HCT116 (cell line): ENCODE measurements around the gene AMDHD2. TPM values are rescaled to one million over a fixed set of nuclear protein-coding genes. Genes with fewer than 3 reads are reported as not detected.

Experiments used
- ATAC-seq: fragments of 200-7000 bp; cut with Tn5 transposase; 2 replicates; pipeline ENCODE4 v1.9.1; 2020; ENCODE audit warnings: mild to moderate bottlenecking, moderate library complexity
- BruUV-seq: library from RNA; stranded (reverse); fragments of 400-500 nt; replicated peaks from 2 replicates; lab custom pipeline; 2021; lab: Mats Ljungman, UMichigan
- CTCF ChIA-PET: fragments of 300-600 bp; sonication (Branson Sonifier 250); formaldehyde crosslinking; loops from one replicate; lab custom pipeline; 2021; ENCODE audit warnings: antibody characterized with exemption; lab: Charles Lee
- POLR2A ChIA-PET: fragments of 300-600, 350-600 bp; sonication (Branson Sonifier 250); formaldehyde crosslinking; loops from one replicate; lab custom pipeline; 2021; ENCODE audit warnings: antibody characterized with exemption; lab: Charles Lee
- RAD21 ChIA-PET, 2 experiments: fragments of 300-600 bp; sonication (Branson Sonifier 250); formaldehyde crosslinking; loops; one replicate each; lab custom pipeline; 2023; ENCODE audit warnings: low total read pairs in 2 of 2; ENCODE audit not compliant: uncharacterized antibody in 2 of 2, unreplicated experiment in 2 of 2, low non-redundant PET in 1 of 2; lab: Charles Lee
- DNase-seq: peaks from one replicate; pipeline ENCODE4 v3.0.0-alpha.2; 2010; ENCODE audit warnings: low read depth, low spot score
- H2AFZ ChIP-seq: fragments of 200-600 bp; shearing (Covaris generic), sonication (generic); 2 replicates; pipeline ENCODE4 v1.6.1; 2017; ENCODE audit warnings: low read depth, mixed run types, mixed read lengths, antibody characterized with exemption, low read length; ENCODE audit not compliant: poor library complexity, severe bottlenecking
- H3K27ac ChIP-seq: 2 replicates; pipeline ENCODE4 v1.5.1; 2012; ENCODE audit warnings: low read depth, low read length
- H3K27me3 ChIP-seq: fragments of 200-600 bp; sonication (generic); 2 replicates; pipeline ENCODE4 v1.6.1; 2016; ENCODE audit warnings: mixed run types, low read length, mixed read lengths; ENCODE audit not compliant: insufficient read depth
- H3K36me3 ChIP-seq, 2 experiments: fragments of 200-500 bp in 1 of 2; fragments of 200-600 bp in 1 of 2; sonication (Bioruptor generic) in 1 of 2; sonication (generic) in 1 of 2; 2 replicates each; pipeline versions ENCODE4 v1.5.1 to v1.6.1; 2014 to 2016; ENCODE audit warnings: low read length in 2 of 2, inconsistent platforms in 1 of 2, mixed read lengths in 1 of 2, mixed run types in 1 of 2; ENCODE audit not compliant: insufficient read depth in 2 of 2, control insufficient read depth in 1 of 2
- H3K4me1 ChIP-seq, 2 experiments: fragments of 200-600 bp in 1 of 2; sonication (generic) in 1 of 2; 2 replicates each; pipeline versions ENCODE4 v1.5.1 to v1.6.1; 2012 to 2017; ENCODE audit warnings: low read length in 2 of 2, inconsistent platforms in 1 of 2, mild to moderate bottlenecking in 1 of 2, mixed read lengths in 1 of 2, mixed run types in 1 of 2, moderate library complexity in 1 of 2; ENCODE audit not compliant: insufficient read depth in 2 of 2, control insufficient read depth in 1 of 2
- H3K4me2 ChIP-seq: fragments of 200-600 bp; sonication (generic); 2 replicates; pipeline ENCODE4 v1.6.1; 2017; ENCODE audit warnings: mixed run types, low read length, mixed read lengths
- H3K4me3 ChIP-seq, 2 experiments: fragments of 200-600 bp in 1 of 2; sonication (generic) in 1 of 2; replicated peaks in 1 of 2; 2 replicates each; pipeline ENCODE4 v1.5.1; 2011 to 2016; ENCODE audit warnings: low read length in 2 of 2, control low read depth in 1 of 2, low read depth in 1 of 2, mild to moderate bottlenecking in 1 of 2, mixed read lengths in 1 of 2, mixed run types in 1 of 2
- H3K79me2 ChIP-seq: fragments of 200-600 bp; sonication (generic); 2 replicates; pipeline ENCODE4 v1.6.1; 2017; ENCODE audit warnings: mild to moderate bottlenecking, mixed run types, low read length, moderate library complexity, mixed read lengths; ENCODE audit not compliant: insufficient read depth
- H3K9ac ChIP-seq: fragments of 200-600 bp; sonication (generic); 2 replicates; pipeline ENCODE4 v1.6.1; 2016; ENCODE audit warnings: low read length, mixed read lengths
- H3K9me2 ChIP-seq: fragments of 200-600 bp; sonication (generic), shearing (Covaris generic); 2 replicates; pipeline ENCODE4 v1.6.1; 2017; ENCODE audit warnings: mixed run types, mild to moderate bottlenecking, moderate library complexity; ENCODE audit not compliant: insufficient read depth
- H3K9me3 ChIP-seq, 2 experiments: fragments of 200-500 bp in 1 of 2; fragments of 200-600 bp in 1 of 2; sonication (Bioruptor generic) in 1 of 2; sonication (generic) in 1 of 2; 2 replicates each; pipeline ENCODE4 v1.6.1; 2014 to 2017; ENCODE audit warnings: low read length in 2 of 2, mixed read lengths in 2 of 2, inconsistent platforms in 1 of 2, low read depth in 1 of 2, mild to moderate bottlenecking in 1 of 2, mixed run types in 1 of 2, moderate library complexity in 1 of 2; ENCODE audit not compliant: control insufficient read depth in 1 of 2, insufficient read depth in 1 of 2
- H4K20me1 ChIP-seq: fragments of 200-600 bp; sonication (generic), shearing (Covaris generic); 2 replicates; pipeline ENCODE4 v1.6.1; 2017; ENCODE audit warnings: mixed run types, mild to moderate bottlenecking, moderate library complexity; ENCODE audit not compliant: insufficient read depth
- CBX3 ChIP-seq: IDR thresholded peaks from 2 replicates; pipeline ENCODE4 v1.6.1; 2012; ENCODE audit warnings: low read depth
- CTCF ChIP-seq, 3 experiments: fragments of 200-600 bp in 1 of 3; sonication (generic) in 1 of 3; IDR thresholded peaks in 2 of 3; conservative IDR thresholded peaks in 1 of 3; 2 replicates each; pipeline ENCODE4 v1.5.1; 2012 to 2017; ENCODE audit warnings: low read depth in 2 of 3, low read length in 2 of 3, antibody characterized with exemption in 1 of 3, borderline replicate concordance in 1 of 3, control low read depth in 1 of 3, mild to moderate bottlenecking in 1 of 3, mixed read lengths in 1 of 3, mixed run types in 1 of 3, moderate library complexity in 1 of 3; ENCODE audit not compliant: insufficient read depth in 1 of 3
- EZH2 ChIP-seq: fragments of 200-600 bp; sonication (generic); IDR thresholded peaks from 2 replicates; pipeline ENCODE4 v1.6.1; 2017; ENCODE audit warnings: antibody characterized with exemption, mixed run types
- FOSL1 ChIP-seq: IDR thresholded peaks from 2 replicates; pipeline ENCODE4 v1.6.1; 2012; ENCODE audit warnings: low read depth
- MAX ChIP-seq: IDR thresholded peaks from 2 replicates; pipeline ENCODE4 v1.6.1; 2012
- POLR2AphosphoS5 ChIP-seq: IDR thresholded peaks from 2 replicates; pipeline ENCODE4 v1.6.1; 2011; ENCODE audit warnings: mild to moderate bottlenecking, low read depth, low read length, moderate library complexity
- RAD21 ChIP-seq: IDR thresholded peaks from 2 replicates; pipeline ENCODE4 v1.6.1; 2012; ENCODE audit warnings: low read depth, mild to moderate bottlenecking
- SIN3A ChIP-seq: IDR thresholded peaks from 2 replicates; pipeline ENCODE4 v1.6.1; 2012; ENCODE audit warnings: low read depth
- SP1 ChIP-seq: IDR thresholded peaks from 2 replicates; pipeline ENCODE4 v1.6.1; 2012; ENCODE audit warnings: low read depth
- SRF ChIP-seq: IDR thresholded peaks from 2 replicates; pipeline ENCODE4 v1.6.1; 2012; ENCODE audit warnings: low read depth
- TCF7L2 ChIP-seq: IDR thresholded peaks from 2 replicates; pipeline ENCODE4 v1.7.0; 2011; ENCODE audit warnings: borderline replicate concordance, inconsistent platforms; ENCODE audit not compliant: insufficient read depth, insufficient read length; ENCODE audit errors: extremely low read depth
- ZBTB33 ChIP-seq: IDR thresholded peaks from 2 replicates; pipeline ENCODE4 v1.6.1; 2011; ENCODE audit warnings: mild to moderate bottlenecking, low read length, moderate library complexity; ENCODE audit not compliant: insufficient replicate concordance; ENCODE audit errors: extremely low read depth
- ZFX ChIP-seq: fragments of 450-650 bp; IDR thresholded peaks from 2 replicates; pipeline ENCODE4 v1.6.1; 2017
- intact Hi-C: fragments of 100-400 bp; cut with micrococcal nuclease; formaldehyde crosslinking; loops from 2 replicates; pipeline ENCODE4 v1.10.0; 2022
- total RNA-seq: library from RNA; stranded (reverse); gene quantifications from one replicate; pipeline ENCODE4 v1.2.1, GENCODE V29; 2021; ENCODE audit not compliant: unreplicated experiment

AMDHD2 gene
- total RNA-seq, 1 experiment from 2014 or later, result 42.9 TPM

- TF ChIP-seq ZFX, result no peak
- TF ChIP-seq CBX3, result no peak
- no peak for TF ChIP-seq SIN3A
- TF ChIP-seq CTCF (IDR thresholded peaks at IDR 0.05 in 2 of 3, conservative IDR thresholded peaks at IDR 0.05 in 1 of 3; ENCODE audit: borderline replicate concordance in 1 of 3, insufficient read depth in 1 of 3, low read depth in 2 of 3, low read length in 2 of 3), result no peak
- TF ChIP-seq POLR2AphosphoS5, result no peak
- no peak for TF ChIP-seq EZH2
- TF ChIP-seq FOSL1, result no peak
- TF ChIP-seq ZBTB33, result no peak
- no peak for TF ChIP-seq SRF
- TF ChIP-seq TCF7L2, result no peak
- TF ChIP-seq RAD21, result no peak
- TF ChIP-seq MAX, result no peak
- TF ChIP-seq SP1, result no peak
- H3K9ac ChIP-seq, result no peak overlapping the region
- H3K79me2 ChIP-seq, result peaks cover 80% of the 10 kb centered on the region
- BruUV-seq, result no TSS peak
- H3K27ac ChIP-seq, result peak overlapping the region; percentile 32; the same call in 1 of the 2 replicates
- ChIA-PET CTCF (interaction anchor here (1.2 kb wide), 1 partner anchor 323 kb away, joined by 3 read pairs; no protein-coding TSS in a partner anchor), POLR2A (interaction anchor here (0.9 kb wide), 1 partner anchor 19 kb away, joined by 4 read pairs; the partner anchor contains the start of gene PDPK1), RAD21 (no interaction called here)
- H3K4me1 ChIP-seq, result peaks cover 22 to 53% of the 10 kb centered on the region in 2 experiments
- no peaks in the 10 kb centered on the region for H3K9me2 ChIP-seq
- H3K27me3 ChIP-seq, result no peaks in the 10 kb centered on the region
- no peak overlapping the region for H2AFZ ChIP-seq
- peaks cover 1% of the 10 kb centered on the region in 2 experiments; a peak in 1 of 4 replicates for H3K36me3 ChIP-seq
- intact Hi-C loops, result no loop called here
- H3K9me3 ChIP-seq, result no peaks in the 10 kb centered on the region
- no peak overlapping the region for H3K4me3 ChIP-seq
- no peak for ATAC-seq
- H3K4me2 ChIP-seq, result no peak overlapping the region
- peaks cover 5% of the 10 kb centered on the region; the same call in 1 of the 2 replicates for H4K20me1 ChIP-seq
- DNase-seq, result no peak
These were observed 2.1 kb upstream of the AMDHD2 start for GRCh38 chr16:2517954-2518605.
